ENCODE data around the gene SELENON. TPM values are rescaled to one million over a fixed set of nuclear protein-coding genes. Genes with fewer than 3 reads are reported as not detected.

SELENON gene
- total and polyA plus RNA-seq, 2 experiments from 2014 or later = 26.7 to 37.7 TPM

DNA sequence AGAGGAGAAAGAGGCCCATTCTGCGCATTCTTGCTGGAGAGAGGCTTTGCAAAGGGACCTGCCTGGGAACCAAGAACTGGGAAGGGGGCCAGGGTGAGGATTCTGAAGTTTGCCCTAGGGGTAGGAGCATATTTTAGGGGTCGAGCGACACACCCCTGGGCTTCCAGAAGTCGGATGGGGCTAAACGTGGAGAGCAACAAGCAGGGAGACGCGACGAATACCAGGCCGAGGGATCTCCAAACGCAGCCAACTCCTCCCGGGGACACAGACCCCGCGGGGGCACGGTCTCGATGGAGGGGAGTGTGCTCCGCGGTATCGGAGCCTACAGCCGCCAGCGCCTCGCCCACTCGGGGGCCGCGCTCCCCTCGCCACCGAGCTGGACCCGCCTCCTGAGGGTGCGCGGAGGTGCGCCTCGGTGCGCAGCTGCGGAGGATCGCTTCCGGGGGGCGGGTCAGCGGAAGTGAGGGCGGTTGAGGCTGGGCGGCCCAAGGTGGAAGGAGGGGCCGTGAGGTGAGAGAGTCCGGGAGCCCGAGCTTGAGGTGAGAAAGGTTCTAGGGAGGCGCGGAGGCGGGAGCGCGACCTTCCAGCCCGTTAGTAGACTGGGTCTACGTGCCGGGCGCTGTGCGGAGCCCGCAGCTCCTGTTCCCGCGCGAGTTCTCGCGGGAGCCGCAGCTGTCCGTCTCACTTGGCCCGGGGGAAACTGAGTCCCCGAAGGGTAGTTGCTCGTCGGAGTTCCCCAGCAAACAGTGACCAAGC is 19.7 kb downstream of the SELENON start, which contains the start of gene MTFR1L:
Gene MTFR1L (plus strand): TSS at position 464 of the 756 bp plus-strand sequence. CDS start 3,151 bp downstream, outside the sequence.
- peak within 1 kb of the TSS; percentile 53 for H2AFZ ChIP-seq
- H3K4me3 ChIP-seq = peak within 1 kb of the TSS; percentile 67
- peak; percentile 94 for DNase-seq (ENCODE audit: low spot score)
- no peaks in the 10 kb centered on the region for H3K9me2 ChIP-seq (replicated peaks; ENCODE audit: insufficient read depth)
- peaks cover 21% of the 10 kb centered on the region for H3K4me1 ChIP-seq (ENCODE audit: insufficient read depth)
- H3K27me3 ChIP-seq = no peaks in the 10 kb centered on the region
- H3K9me3 ChIP-seq (ENCODE audit: low read depth) = no peaks in the 10 kb centered on the region
- H3K36me3 ChIP-seq (replicated peaks; ENCODE audit: insufficient read depth, low read depth) = no peaks in the 10 kb centered on the region
- H3K4me2 ChIP-seq = peak within 1 kb of the TSS; percentile 93
- peak within 1 kb of the TSS; percentile 90 for H3K27ac ChIP-seq
- no peak for TF ChIP-seq CTCF (IDR thresholded peaks at IDR 0.05; ENCODE audit: poor library complexity)
- no peak for TF ChIP-seq EZH2phosphoT487 (IDR thresholded peaks at IDR 0.05; ENCODE audit: low read depth, severe bottlenecking, unreplicated experiment)
- TF ChIP-seq EZH2 (IDR thresholded peaks at IDR 0.05; ENCODE audit: borderline replicate concordance) = no peak
- peaks cover 44% of the 10 kb centered on the region for H3K79me2 ChIP-seq
- WGBS (ENCODE audit: low lambda C conversion rate, missing lambda C conversion rate) = under 1% methylated on average over 60 of the region's 64 CpGs
- H4K20me1 ChIP-seq (ENCODE audit: insufficient read depth, poor library complexity, severe bottlenecking) = peaks cover 12% of the 10 kb centered on the region

GRCh38 chr1:25820247-25821111 is 20.5 kb downstream of the SELENON start:
- peaks cover 49% of the 10 kb centered on the region for H3K79me2 ChIP-seq
- 2% methylated on average over 55 of the region's 67 CpGs for WGBS (ENCODE audit: low lambda C conversion rate, missing lambda C conversion rate)

DNA sequence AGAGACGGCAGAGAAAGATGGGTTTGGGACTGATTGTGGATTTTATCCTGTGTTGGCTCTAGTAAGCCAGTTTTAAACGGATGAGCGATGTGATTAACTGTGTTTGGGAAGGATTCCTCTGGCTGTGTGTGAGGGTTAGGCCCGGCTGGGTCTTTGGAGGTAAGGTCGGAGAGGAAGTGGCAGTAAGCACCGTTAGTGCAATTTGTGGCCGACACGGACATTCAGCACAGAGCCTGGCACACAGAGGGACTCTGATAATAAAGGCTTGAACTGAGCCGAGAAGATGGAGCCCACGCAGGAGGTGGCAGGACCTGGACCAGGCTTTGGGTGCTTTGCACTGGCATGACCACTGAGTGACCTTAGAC is 21.1 kb downstream of the SELENON start:
- TF ChIP-seq EZH2phosphoT487 (IDR thresholded peaks at IDR 0.05; ENCODE audit: low read depth, severe bottlenecking, unreplicated experiment) (no peak), CTCF (IDR thresholded peaks at IDR 0.05; ENCODE audit: poor library complexity) (no peak), EZH2 (IDR thresholded peaks at IDR 0.05; ENCODE audit: borderline replicate concordance) (no peak)
- DNase-seq (ENCODE audit: low spot score) = no peak
- peaks cover 12% of the 10 kb centered on the region for H4K20me1 ChIP-seq (ENCODE audit: insufficient read depth, poor library complexity, severe bottlenecking)
- peaks cover 49% of the 10 kb centered on the region for H3K79me2 ChIP-seq
- H3K4me2 ChIP-seq = peak overlapping the region; percentile 93
- peak overlapping the region; percentile 90 for H3K27ac ChIP-seq
- peaks cover 21% of the 10 kb centered on the region for H3K4me1 ChIP-seq (ENCODE audit: insufficient read depth)
- H3K9me3 ChIP-seq (ENCODE audit: low read depth) = no peaks in the 10 kb centered on the region
- no peaks in the 10 kb centered on the region for H3K27me3 ChIP-seq
- no peaks in the 10 kb centered on the region for H3K9me2 ChIP-seq (replicated peaks; ENCODE audit: insufficient read depth)
- peak overlapping the region; percentile 67 for H3K4me3 ChIP-seq
- no peak overlapping the region for H2AFZ ChIP-seq
- WGBS (ENCODE audit: low lambda C conversion rate, missing lambda C conversion rate) = 39% methylated on average over 10 of the region's 10 CpGs
- H3K36me3 ChIP-seq (replicated peaks; ENCODE audit: insufficient read depth, low read depth) = no peaks in the 10 kb centered on the region

More at GRCh38 chr1:25820247-25821111, 20.5 kb downstream of the SELENON start:
- no peaks in the 10 kb centered on the region for H3K27me3 ChIP-seq
- H4K20me1 ChIP-seq (ENCODE audit: insufficient read depth, poor library complexity, severe bottlenecking) = peaks cover 12% of the 10 kb centered on the region
- no peak for TF ChIP-seq EZH2phosphoT487 (IDR thresholded peaks at IDR 0.05; ENCODE audit: low read depth, severe bottlenecking, unreplicated experiment)
- no peak for TF ChIP-seq EZH2 (IDR thresholded peaks at IDR 0.05; ENCODE audit: borderline replicate concordance)
- no peak for TF ChIP-seq CTCF (IDR thresholded peaks at IDR 0.05; ENCODE audit: poor library complexity)
- DNase-seq (ENCODE audit: low spot score) = peak; percentile 78
- no peaks in the 10 kb centered on the region for H3K36me3 ChIP-seq (replicated peaks; ENCODE audit: insufficient read depth, low read depth)
- H3K27ac ChIP-seq = peak overlapping the region; percentile 90
- H3K4me2 ChIP-seq = peak overlapping the region; percentile 93
- H3K9me3 ChIP-seq (ENCODE audit: low read depth) = no peaks in the 10 kb centered on the region
- H2AFZ ChIP-seq = peak overlapping the region; percentile 53
- H3K4me1 ChIP-seq (ENCODE audit: insufficient read depth) = peaks cover 21% of the 10 kb centered on the region
- no peaks in the 10 kb centered on the region for H3K9me2 ChIP-seq (replicated peaks; ENCODE audit: insufficient read depth)
- H3K4me3 ChIP-seq = peak overlapping the region; percentile 67

Measured in hepatocyte (in vitro differentiated cells).